Kidney (tissue), 14 donors: ENCODE data around the gene FBLN2. TPM values are rescaled to one million over a fixed set of nuclear protein-coding genes. Genes with fewer than 3 reads are reported as not detected.

ENCODE experiments used
- DNase-seq, 5 donors: peaks; one replicate each; pipeline ENCODE4 v3.0.0-alpha.2; 2013 to 2020
- FAIRE-seq: peaks from 2 replicates; lab custom pipeline; 2012; peaks lifted over from hg19 to GRCh38; lab: Jason Lieb, UNC
- H3K27ac ChIP-seq, 2 donors: one replicate each; pipeline ENCODE4 v1.7.0; 2013; ENCODE audit warnings: low read depth in 2 of 2, low read length in 2 of 2, inconsistent platforms in 1 of 2
- H3K27me3 ChIP-seq: one replicate; pipeline ENCODE4 v1.7.1; 2013; ENCODE audit warnings: low read length, inconsistent platforms; ENCODE audit not compliant: control insufficient read depth, insufficient read depth
- H3K36me3 ChIP-seq, 3 donors: one replicate each; pipeline versions ENCODE4 v1.7.0 to v1.7.1; 2013; ENCODE audit warnings: low read length in 3 of 3, control low read depth in 1 of 3, inconsistent platforms in 1 of 3; ENCODE audit not compliant: insufficient read depth in 3 of 3, control insufficient read depth in 2 of 3
- H3K4me1 ChIP-seq, 3 donors: one replicate each; pipeline versions ENCODE4 v1.7.0 to v1.7.1; 2013; ENCODE audit warnings: low read length in 3 of 3, inconsistent platforms in 1 of 3, low read depth in 1 of 3; ENCODE audit not compliant: control insufficient read depth in 2 of 3, insufficient read depth in 2 of 3
- H3K4me3 ChIP-seq, 3 donors: one replicate each; pipeline versions ENCODE4 v1.7.0 to v1.8.1; 2013; ENCODE audit warnings: low read length in 3 of 3, control low read depth in 1 of 3, inconsistent platforms in 1 of 3
- H3K9ac ChIP-seq, 3 donors: one replicate each; pipeline versions ENCODE4 v1.7.0 to v1.7.1; 2013; ENCODE audit warnings: low read length in 3 of 3, control low read depth in 1 of 3, inconsistent platforms in 1 of 3
- H3K9me3 ChIP-seq, 3 donors: one replicate each; pipeline versions ENCODE4 v1.7.0 to v1.7.1; 2013; ENCODE audit warnings: low read length in 3 of 3, control low read depth in 1 of 3, inconsistent platforms in 1 of 3; ENCODE audit not compliant: control insufficient read depth in 2 of 3, insufficient read depth in 1 of 3
- CTCF ChIP-seq: IDR thresholded peaks from 3 replicates; pipeline ENCODE4 v1.5.1; 2012; ENCODE audit warnings: mild to moderate bottlenecking, moderate library complexity, borderline replicate concordance; ENCODE audit not compliant: insufficient read depth; ENCODE audit errors: extremely low read depth
- intact Hi-C: fragments of 100-400 bp; cut with DNase I; formaldehyde crosslinking; loops from one replicate; pipeline ENCODE4 v1.11.1; 2022
- polyA plus RNA-seq: library from polyadenylated mRNA; stranded (reverse); fragments of 350-450 nt; fragmentation: Illumina TruSeq; extraction: RNeasy Lipid Tissue Mini Kit (QIAGEN cat#74804); gene quantifications from one replicate; pipeline ENCODE4 v1.2.3, GENCODE V29; 2014; ENCODE audit warnings: low read depth, low replicate concordance; ENCODE audit not compliant: insufficient read depth
- total RNA-seq: library from RNA; stranded (reverse); fragmentation: NEBNext Ultra II Directional; extraction: Animal tissue kit (Norgen Biotek cat#: 25700); gene quantifications from one replicate; pipeline ENCODE4 v1.2.1, GENCODE V29; 2021
- donor health status: control.
- donor health status: control.
- donor health status: control.
- donor health status: control.
- donor health status: control.
- donor health status: DM: yes; HTN: yes; CAD: no.
- donor health status: Normal renal cell carcinoma (clear cell type).

FBLN2 gene
- total and polyA plus RNA-seq, 2 donors from 2014 or later: 3.2 to 43.4 TPM

- H3K4me1 ChIP-seq: no peaks in the 10 kb centered on the region
- H3K9ac ChIP-seq: no peak overlapping the region
- intact Hi-C loops: no loop called here
- FAIRE-seq: no peak
- DNase-seq: no peak
- H3K27me3 ChIP-seq: no peaks in the 10 kb centered on the region
- no peak for TF ChIP-seq CTCF
- H3K36me3 ChIP-seq: no peaks in the 10 kb centered on the region
- H3K9me3 ChIP-seq: no peaks in the 10 kb centered on the region
- H3K27ac ChIP-seq: no peak overlapping the region
- no peak overlapping the region for H3K4me3 ChIP-seq
Measured at GRCh38 chr3:13568515-13569028, 19.6 kb downstream of the FBLN2 start.

- Histone ChIP-seq H3K9ac (no peak overlapping the region), H3K36me3 (no peaks in the 10 kb centered on the region), H3K27ac (no peak overlapping the region), H3K4me3 (no peak overlapping the region), H3K27me3 (no peaks in the 10 kb centered on the region), H3K9me3 (no peaks in the 10 kb centered on the region), H3K4me1 (no peaks in the 10 kb centered on the region)
- TF ChIP-seq CTCF: no peak
- intact Hi-C loops: no loop called here
- DNase-seq: no peak
- no peak for FAIRE-seq
Measured at GRCh38 chr3:13569201-13569600, 20.3 kb downstream of the FBLN2 start.

- DNase-seq (no peak), FAIRE-seq (no peak)
- intact Hi-C loops: no loop called here
- TF ChIP-seq CTCF: no peak
- H3K4me1 ChIP-seq: no peaks in the 10 kb centered on the region
- no peak overlapping the region for H3K27ac ChIP-seq
- H3K9me3 ChIP-seq: no peaks in the 10 kb centered on the region
- no peaks in the 10 kb centered on the region for H3K27me3 ChIP-seq
- no peak overlapping the region for H3K9ac ChIP-seq
- no peak overlapping the region for H3K4me3 ChIP-seq
- H3K36me3 ChIP-seq: no peaks in the 10 kb centered on the region
Measured at GRCh38 chr3:13569641-13570390, 20.9 kb downstream of the FBLN2 start.
